Measurements from ENCODE around the gene FABP3.

FABP3 gene
- total RNA-seq = 0 reads per million in 2 donors

- DNase-seq = no peak
Observed at GRCh38 chr1:31373056-31373896, at the start of gene FABP3. Gene FABP3, minus strand, starts transcription at chr1:31373076. Its CDS starts 62 bp downstream, at chr1:31373014.

- no peak for DNase-seq
Observed at GRCh38 chr1:31421371-31422040, 48.6 kb upstream of the FABP3 start.

GRCh38 chr1:31420716-31421115 lies 47.8 kb upstream of the FABP3 start:
- DNase-seq = no peak

- DNase-seq = no peak
Observed at GRCh38 chr1:31418626-31419323, 45.9 kb upstream of the FABP3 start.

GRCh38 chr1:31417148-31417547 lies 44.3 kb upstream of the FABP3 start:
- DNase-seq = no peak

GRCh38 chr1:31416101-31416736 lies 43.3 kb upstream of the FABP3 start:
- no peak for DNase-seq

- DNase-seq = no peak
Observed at GRCh38 chr1:31415658-31416057, 42.8 kb upstream of the FABP3 start.

GRCh38 chr1:31414980-31415370 lies 42.1 kb upstream of the FABP3 start:
- no peak for DNase-seq

- no peak for DNase-seq
Observed at GRCh38 chr1:31413405-31414001, 40.6 kb upstream of the FABP3 start.

GRCh38 chr1:31412732-31413404 lies 40.0 kb upstream of the FABP3 start, which contains the start of gene SERINC2:
Gene SERINC2, plus strand, starts transcription at chr1:31413213. Its CDS starts 53 bp downstream, at chr1:31413266.
- DNase-seq = no peak

GRCh38 chr1:31412205-31412604 lies 39.3 kb upstream of the FABP3 start:
- DNase-seq = no peak

GRCh38 chr1:31410871-31411270 lies 38.0 kb upstream of the FABP3 start:
- DNase-seq = no peak

GRCh38 chr1:31409946-31410858 lies 37.3 kb upstream of the FABP3 start:
- no peak for DNase-seq

GRCh38 chr1:31408788-31409318 lies 36.0 kb upstream of the FABP3 start:
- DNase-seq = no peak

- no peak for DNase-seq
Observed at GRCh38 chr1:31407029-31407626, 34.3 kb upstream of the FABP3 start.

- DNase-seq = no peak
Observed at GRCh38 chr1:31405578-31406245, 32.8 kb upstream of the FABP3 start.

GRCh38 chr1:31401241-31401640 lies 28.4 kb upstream of the FABP3 start:
- no peak for DNase-seq

GRCh38 chr1:31400393-31400792 lies 27.5 kb upstream of the FABP3 start:
- no peak for DNase-seq

GRCh38 chr1:31399976-31400375 lies 27.1 kb upstream of the FABP3 start:
- DNase-seq = no peak
